ENCODE measurements around the gene MSGN1.

MSGN1 gene

DNA sequence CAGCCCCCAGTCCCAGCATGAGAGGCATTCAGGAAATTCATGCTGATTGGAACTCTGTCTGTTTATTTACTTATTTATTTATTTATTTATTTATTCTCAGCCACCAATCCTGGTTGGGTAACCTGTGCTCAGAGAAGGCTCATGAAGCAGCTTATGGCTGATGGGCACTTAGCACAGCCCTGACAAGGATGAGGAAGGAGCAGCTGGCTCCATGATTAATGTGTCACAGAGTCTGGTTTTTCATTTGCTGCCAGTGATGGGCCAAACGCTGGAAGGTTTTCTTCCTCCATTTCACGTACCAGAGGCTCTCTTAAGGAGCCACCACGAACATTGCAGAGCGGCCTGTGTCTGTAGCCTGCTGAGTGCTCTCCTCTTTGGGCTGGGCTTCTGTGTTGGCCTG lies 33.9 kb downstream of the MSGN1 start:
- DNase-seq: no peak

DNA sequence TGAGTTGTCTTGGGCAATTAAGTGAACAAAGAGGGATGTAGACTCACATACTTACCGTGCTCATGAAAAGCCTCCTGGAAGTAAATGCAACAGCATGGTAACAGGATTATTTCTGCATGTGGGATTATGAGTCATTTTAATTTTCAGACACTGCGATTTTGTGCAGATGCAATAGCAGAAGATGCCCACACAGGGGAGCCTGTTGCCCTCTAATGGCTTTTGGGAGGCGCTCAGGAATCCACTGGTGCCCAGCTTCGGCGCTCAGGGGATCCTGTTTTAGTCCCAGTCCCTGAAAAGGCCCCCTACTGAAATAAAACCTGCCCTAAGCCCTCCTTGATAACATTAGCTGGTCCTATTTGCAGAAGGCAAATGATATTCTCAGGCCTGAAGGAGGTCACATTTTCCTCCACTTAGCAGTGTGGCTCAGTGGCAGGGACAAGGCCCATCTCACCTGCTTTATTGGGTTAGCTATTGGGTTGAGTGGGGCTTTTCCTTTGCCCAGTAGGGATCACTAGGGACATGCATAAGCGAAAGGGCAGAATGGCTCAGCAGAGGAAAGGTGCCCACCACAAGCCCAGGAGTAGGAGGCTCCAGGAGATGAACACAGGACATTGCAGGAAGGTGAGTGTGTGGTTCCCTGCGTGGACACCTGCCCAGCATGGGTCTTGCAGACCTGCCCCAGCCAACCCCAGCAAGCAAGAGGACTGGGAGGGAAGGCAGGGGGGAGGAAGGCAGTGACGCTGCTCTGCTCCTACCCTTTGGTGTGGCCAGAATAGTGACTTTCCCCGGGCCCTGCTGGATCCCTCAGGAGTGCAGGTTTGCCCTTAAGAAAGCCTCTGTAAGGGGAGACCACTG lies 35.7 kb downstream of the MSGN1 start:
- DNase-seq: no peak

DNA sequence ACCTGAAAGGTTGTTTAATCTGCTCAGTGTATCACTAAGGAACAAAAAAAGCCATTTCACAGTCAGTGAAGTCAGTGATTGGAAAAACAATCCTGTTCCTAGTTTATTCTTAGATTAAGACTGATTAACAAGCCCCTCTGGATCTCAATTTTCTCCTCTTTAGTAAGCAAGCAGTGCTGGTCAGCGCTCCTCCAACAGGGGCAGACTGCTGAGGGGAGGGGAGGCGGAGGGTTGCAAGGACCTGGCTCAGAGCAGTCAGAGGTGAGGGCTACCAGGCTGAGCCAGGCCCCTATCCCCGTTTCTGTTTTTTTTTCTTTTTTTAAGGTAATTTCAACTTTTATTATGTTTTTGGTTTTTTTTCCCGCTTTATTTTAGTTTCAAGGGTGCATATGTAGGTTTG lies 37.5 kb downstream of the MSGN1 start:
- DNase-seq: no peak

DNA sequence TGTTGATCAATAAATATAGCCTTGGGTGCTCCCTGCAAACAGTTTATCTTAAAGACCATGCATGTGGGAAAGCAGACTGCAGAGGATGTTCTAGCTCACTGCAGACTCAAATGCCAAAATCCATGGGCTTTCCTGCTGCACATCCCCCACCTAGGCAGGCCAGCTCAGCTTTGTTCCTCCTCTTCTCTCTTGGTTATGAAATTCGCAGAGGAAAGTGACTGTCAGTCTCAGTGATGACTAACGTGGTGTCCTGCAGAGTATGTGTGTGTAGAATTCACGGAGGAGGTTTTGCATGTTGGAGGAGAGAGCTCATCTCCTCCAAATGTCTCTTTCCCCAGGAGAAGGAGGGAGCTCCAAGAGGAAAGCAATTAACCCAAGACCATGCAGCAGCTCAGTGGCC lies 40.8 kb downstream of the MSGN1 start:
- no peak for DNase-seq

DNA sequence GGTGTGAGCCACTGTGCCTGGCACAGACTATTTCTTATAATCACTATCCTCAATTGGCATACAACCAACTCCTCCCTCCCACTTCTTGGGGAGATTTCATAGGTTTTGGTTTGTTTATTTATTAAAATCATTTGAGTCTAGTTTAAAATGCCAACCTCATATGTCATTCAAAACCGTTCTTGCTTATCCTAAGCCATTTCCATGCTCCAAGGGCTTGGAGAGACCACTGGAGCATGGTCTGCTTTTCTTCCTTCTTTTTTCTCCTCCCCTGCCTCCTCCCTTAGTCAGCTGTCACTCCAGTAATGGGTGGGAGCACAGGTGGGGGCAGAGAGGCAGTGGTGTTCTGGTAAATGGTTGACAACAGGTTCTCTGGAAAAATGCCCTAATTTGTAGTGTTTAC lies 41.8 kb downstream of the MSGN1 start:
- DNase-seq: no peak

DNA sequence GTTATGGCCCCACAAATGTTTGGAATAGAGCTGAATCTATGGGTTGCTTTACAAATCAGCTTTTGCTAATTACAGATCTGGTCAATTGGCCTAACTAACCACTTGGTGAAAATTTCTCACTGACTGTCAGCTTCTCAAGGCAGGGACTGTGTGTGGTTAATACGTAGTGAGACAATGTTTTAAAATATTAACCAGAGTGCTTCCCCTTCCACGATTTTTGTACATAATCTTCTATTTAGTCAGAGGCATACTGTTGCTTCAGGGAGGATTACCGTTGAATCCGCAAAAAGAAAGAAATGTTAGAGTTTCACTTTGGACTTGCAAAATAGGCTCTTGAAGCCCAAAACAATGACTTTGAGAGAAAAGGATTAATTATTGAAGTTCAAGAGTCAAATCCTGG lies 47.3 kb downstream of the MSGN1 start:
- DNase-seq: no peak

DNA sequence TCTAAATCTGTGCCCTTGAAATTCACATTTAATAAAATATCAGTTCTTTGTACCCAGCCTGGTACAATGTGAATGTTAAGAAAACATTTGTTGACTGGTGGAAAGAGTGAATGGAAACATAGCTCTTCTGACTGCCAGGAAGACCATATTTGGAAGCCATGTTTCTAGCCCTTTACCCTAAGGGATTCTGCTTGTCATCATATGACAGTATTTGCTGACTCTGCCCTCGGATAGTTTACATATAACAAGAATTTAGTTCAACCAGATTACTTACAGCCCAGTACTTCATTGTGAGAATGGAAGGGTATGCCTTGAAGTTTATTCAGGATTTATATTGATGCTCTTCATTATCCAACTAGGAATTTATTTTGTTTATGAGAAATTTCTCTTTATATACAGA lies 48.4 kb downstream of the MSGN1 start:
- DNase-seq: no peak

DNA sequence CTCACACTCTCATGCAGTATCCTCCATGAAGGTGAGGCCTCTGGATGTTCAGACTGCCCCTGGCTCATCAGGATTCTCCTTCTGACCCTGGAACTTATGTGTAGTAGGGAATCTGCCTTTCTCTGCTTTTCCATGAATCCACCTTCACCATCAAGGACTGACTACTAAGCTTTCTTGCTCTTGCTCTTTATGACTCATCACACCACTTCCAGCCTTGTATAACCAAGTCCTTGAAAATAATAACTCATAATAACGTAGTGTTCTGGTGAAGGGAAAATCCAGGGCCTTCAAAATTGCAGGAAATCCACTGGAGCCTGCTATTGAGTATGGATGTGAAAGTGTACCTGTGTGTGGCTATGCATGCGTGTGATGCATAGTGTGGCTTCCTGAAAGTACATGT lies 50.9 kb downstream of the MSGN1 start:
- no peak for DNase-seq
